Ishikawa (cell line): ENCODE measurements around the gene LRGUK.

Source experiments
- CREB1 ChIP-seq: IDR thresholded peaks from 2 replicates; pipeline ENCODE4 v1.6.1; 2012; ENCODE audit warnings: low read depth
- EP300 ChIP-seq: IDR thresholded peaks from 2 replicates; pipeline ENCODE4 v1.6.1; 2012; ENCODE audit warnings: borderline replicate concordance
- FOXM1 ChIP-seq: IDR thresholded peaks from 2 replicates; pipeline ENCODE4 v1.6.1; 2012; ENCODE audit warnings: low read depth, borderline replicate concordance
- MAX ChIP-seq: IDR thresholded peaks from 2 replicates; pipeline ENCODE4 v1.6.1; 2012
- NFIC ChIP-seq: IDR thresholded peaks from 2 replicates; pipeline ENCODE4 v1.6.1; 2012
- RAD21 ChIP-seq: IDR thresholded peaks from 2 replicates; pipeline ENCODE4 v1.6.1; 2012; ENCODE audit warnings: low read depth
- REST ChIP-seq: IDR thresholded peaks from 2 replicates; pipeline ENCODE4 v1.6.1; 2012; ENCODE audit warnings: low read depth, mild to moderate bottlenecking
- TAF1 ChIP-seq: IDR thresholded peaks from 2 replicates; pipeline ENCODE4 v1.6.1; 2012; ENCODE audit warnings: low read depth, mild to moderate bottlenecking
- TEAD4 ChIP-seq: IDR thresholded peaks from 2 replicates; pipeline ENCODE4 v1.6.1; 2012
- USF1 ChIP-seq: IDR thresholded peaks from 2 replicates; pipeline ENCODE4 v1.6.1; 2012
- YY1 ChIP-seq: IDR thresholded peaks from 2 replicates; pipeline ENCODE4 v1.6.1; 2012; ENCODE audit warnings: low read depth

- TF ChIP-seq CREB1: no peak
- TF ChIP-seq EP300: no peak
- no peak for TF ChIP-seq YY1
- TF ChIP-seq TAF1: no peak
- TF ChIP-seq TEAD4: no peak
- TF ChIP-seq USF1: no peak
- TF ChIP-seq REST: no peak
- no peak for TF ChIP-seq MAX
- TF ChIP-seq FOXM1: no peak
- TF ChIP-seq NFIC: no peak
- no peak for TF ChIP-seq RAD21
These were observed 149.8 kb downstream of the LRGUK start for GRCh38 chr7:134276951-134277350.
